ENCODE measurements around the gene LUZP1. TPM values are rescaled to one million over a fixed set of nuclear protein-coding genes. Genes with fewer than 3 reads are reported as not detected.

Gene LUZP1
- total RNA-seq, 1 experiment from 2014 or later = 22.4 TPM

DNA sequence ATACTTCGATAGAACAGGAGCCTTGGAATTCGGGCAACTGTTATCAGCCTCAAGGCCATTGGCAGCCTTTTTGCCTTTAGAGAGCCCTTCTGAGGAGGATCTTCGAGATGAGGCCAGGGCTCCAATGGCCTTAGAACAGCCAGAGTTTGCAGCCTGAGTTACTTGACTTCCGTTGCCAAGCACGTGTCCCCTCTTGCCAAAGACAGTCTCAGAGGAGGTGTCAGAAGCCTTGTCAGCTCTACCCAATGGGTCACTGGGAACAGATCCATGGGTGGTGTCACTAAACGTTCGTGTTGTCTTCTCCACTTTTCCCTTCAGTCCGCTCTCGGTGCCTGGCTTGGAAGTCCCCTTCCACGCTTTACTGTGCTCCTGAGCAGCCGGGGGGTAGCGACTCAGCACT is 76.2 kb downstream of the LUZP1 start:
- H3K9ac ChIP-seq (ENCODE audit: low read length) = no peak overlapping the region
- H3K4me2 ChIP-seq (ENCODE audit: low read length) = no peak overlapping the region
- no peaks in the 10 kb centered on the region for H3K9me2 ChIP-seq (ENCODE audit: insufficient read depth)
- H3K4me1 ChIP-seq (ENCODE audit: control insufficient read depth in 1 of 2, insufficient read depth in 2 of 2, low read length in 2 of 2) = peaks cover 0 to 9% of the 10 kb centered on the region in 2 experiments; a peak in 2 of 4 replicates
- H3K27me3 ChIP-seq (ENCODE audit: insufficient read depth, low read length) = no peaks in the 10 kb centered on the region
- ChIA-PET RAD21 (ENCODE audit: low non-redundant PET in 1 of 2, low total read pairs in 2 of 2, uncharacterized antibody in 2 of 2, unreplicated experiment in 2 of 2) (no interaction called here), POLR2A (no interaction called here), CTCF (no interaction called here)
- no peaks in the 10 kb centered on the region for H3K9me3 ChIP-seq (ENCODE audit: control insufficient read depth in 1 of 2, insufficient read depth in 1 of 2, low read depth in 1 of 2, low read length in 2 of 2)
- no peaks in the 10 kb centered on the region; the same call in 1 of the 2 replicates for H4K20me1 ChIP-seq (ENCODE audit: insufficient read depth)
- no TSS peak for BruUV-seq (replicated peaks)
- no peak for DNase-seq (ENCODE audit: low read depth, low spot score)
- H3K27ac ChIP-seq (ENCODE audit: low read depth, low read length) = no peak overlapping the region
- no peak for ATAC-seq
- intact Hi-C loops (cut with micrococcal nuclease) = no loop called here
- H2AFZ ChIP-seq (ENCODE audit: low read depth, low read length, poor library complexity, severe bottlenecking) = no peak overlapping the region
- TF ChIP-seq EGR1 (IDR thresholded peaks at IDR 0.05; ENCODE audit: low read depth) (no peak), SIN3A (IDR thresholded peaks at IDR 0.05; ENCODE audit: low read depth) (no peak), ZNF274 (IDR thresholded peaks at IDR 0.05; ENCODE audit: low read depth, low read length) (no peak), RAD21 (IDR thresholded peaks at IDR 0.05; ENCODE audit: low read depth) (no peak), FOSL1 (IDR thresholded peaks at IDR 0.05; ENCODE audit: low read depth) (no peak)
- TF ChIP-seq, protein P1, sequence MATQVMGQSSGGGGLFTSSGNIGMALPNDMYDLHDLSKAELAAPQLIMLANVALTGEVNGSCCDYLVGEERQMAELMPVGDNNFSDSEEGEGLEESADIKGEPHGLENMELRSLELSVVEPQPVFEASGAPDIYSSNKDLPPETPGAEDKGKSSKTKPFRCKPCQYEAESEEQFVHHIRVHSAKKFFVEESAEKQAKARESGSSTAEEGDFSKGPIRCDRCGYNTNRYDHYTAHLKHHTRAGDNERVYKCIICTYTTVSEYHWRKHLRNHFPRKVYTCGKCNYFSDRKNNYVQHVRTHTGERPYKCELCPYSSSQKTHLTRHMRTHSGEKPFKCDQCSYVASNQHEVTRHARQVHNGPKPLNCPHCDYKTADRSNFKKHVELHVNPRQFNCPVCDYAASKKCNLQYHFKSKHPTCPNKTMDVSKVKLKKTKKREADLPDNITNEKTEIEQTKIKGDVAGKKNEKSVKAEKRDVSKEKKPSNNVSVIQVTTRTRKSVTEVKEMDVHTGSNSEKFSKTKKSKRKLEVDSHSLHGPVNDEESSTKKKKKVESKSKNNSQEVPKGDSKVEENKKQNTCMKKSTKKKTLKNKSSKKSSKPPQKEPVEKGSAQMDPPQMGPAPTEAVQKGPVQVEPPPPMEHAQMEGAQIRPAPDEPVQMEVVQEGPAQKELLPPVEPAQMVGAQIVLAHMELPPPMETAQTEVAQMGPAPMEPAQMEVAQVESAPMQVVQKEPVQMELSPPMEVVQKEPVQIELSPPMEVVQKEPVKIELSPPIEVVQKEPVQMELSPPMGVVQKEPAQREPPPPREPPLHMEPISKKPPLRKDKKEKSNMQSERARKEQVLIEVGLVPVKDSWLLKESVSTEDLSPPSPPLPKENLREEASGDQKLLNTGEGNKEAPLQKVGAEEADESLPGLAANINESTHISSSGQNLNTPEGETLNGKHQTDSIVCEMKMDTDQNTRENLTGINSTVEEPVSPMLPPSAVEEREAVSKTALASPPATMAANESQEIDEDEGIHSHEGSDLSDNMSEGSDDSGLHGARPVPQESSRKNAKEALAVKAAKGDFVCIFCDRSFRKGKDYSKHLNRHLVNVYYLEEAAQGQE (IDR thresholded peaks at IDR 0.05; ENCODE audit: low read depth) = no peak
- TF ChIP-seq, protein P2, sequence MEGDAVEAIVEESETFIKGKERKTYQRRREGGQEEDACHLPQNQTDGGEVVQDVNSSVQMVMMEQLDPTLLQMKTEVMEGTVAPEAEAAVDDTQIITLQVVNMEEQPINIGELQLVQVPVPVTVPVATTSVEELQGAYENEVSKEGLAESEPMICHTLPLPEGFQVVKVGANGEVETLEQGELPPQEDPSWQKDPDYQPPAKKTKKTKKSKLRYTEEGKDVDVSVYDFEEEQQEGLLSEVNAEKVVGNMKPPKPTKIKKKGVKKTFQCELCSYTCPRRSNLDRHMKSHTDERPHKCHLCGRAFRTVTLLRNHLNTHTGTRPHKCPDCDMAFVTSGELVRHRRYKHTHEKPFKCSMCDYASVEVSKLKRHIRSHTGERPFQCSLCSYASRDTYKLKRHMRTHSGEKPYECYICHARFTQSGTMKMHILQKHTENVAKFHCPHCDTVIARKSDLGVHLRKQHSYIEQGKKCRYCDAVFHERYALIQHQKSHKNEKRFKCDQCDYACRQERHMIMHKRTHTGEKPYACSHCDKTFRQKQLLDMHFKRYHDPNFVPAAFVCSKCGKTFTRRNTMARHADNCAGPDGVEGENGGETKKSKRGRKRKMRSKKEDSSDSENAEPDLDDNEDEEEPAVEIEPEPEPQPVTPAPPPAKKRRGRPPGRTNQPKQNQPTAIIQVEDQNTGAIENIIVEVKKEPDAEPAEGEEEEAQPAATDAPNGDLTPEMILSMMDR (IDR thresholded peaks at IDR 0.05 in 2 of 3, conservative IDR thresholded peaks at IDR 0.05 in 1 of 3; ENCODE audit: borderline replicate concordance in 1 of 3, insufficient read depth in 1 of 3, low read depth in 2 of 3, low read length in 2 of 3) = no peak
- no peak overlapping the region for H3K4me3 ChIP-seq (replicated peaks in 1 of 2; ENCODE audit: low read depth in 1 of 2, low read length in 2 of 2)
- H3K79me2 ChIP-seq (ENCODE audit: insufficient read depth, low read length) = peaks cover 6% of the 10 kb centered on the region; the same call in 1 of the 2 replicates
- peaks cover 11 to 28% of the 10 kb centered on the region in 2 experiments; a peak in 3 of 4 replicates for H3K36me3 ChIP-seq (ENCODE audit: control insufficient read depth in 1 of 2, insufficient read depth in 2 of 2, low read length in 2 of 2)
